NOMO-1 treated with dmso at 0.1 percent for 144 hours (cell line): ENCODE data around the gene ZNF148.

Experiments
- DNase-seq: peaks from one replicate; lab custom pipeline; 2025; ENCODE audit not compliant: unreplicated experiment; lab: John Stamatoyannopoulos, UW

ZNF148 gene

GRCh38 chr3:125192190-125193035 lies 182.7 kb downstream of the ZNF148 start:
- DNase-seq = no peak

DNA sequence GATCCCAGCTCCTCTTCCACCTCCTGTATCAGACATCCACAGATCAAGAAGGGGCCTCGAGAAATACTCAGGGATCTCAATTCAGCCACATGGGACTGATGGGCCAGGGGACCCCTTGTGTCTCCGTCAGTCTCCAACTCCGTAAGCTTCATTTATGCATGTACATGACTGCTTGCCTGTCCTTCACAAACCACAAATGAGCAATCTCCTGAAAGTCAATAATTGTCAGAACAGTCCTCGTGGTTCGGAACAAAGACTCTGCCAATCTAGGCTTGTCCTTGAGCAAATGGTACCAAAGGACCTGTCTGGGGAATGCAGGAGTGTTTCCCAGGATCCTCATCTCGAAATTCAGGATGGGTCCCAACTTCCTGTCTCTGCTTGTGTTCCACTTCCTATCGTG lies 183.4 kb downstream of the ZNF148 start:
- DNase-seq = no peak

- DNase-seq = no peak
Observed at GRCh38 chr3:125191256-125191655, 183.9 kb downstream of the ZNF148 start.

DNA sequence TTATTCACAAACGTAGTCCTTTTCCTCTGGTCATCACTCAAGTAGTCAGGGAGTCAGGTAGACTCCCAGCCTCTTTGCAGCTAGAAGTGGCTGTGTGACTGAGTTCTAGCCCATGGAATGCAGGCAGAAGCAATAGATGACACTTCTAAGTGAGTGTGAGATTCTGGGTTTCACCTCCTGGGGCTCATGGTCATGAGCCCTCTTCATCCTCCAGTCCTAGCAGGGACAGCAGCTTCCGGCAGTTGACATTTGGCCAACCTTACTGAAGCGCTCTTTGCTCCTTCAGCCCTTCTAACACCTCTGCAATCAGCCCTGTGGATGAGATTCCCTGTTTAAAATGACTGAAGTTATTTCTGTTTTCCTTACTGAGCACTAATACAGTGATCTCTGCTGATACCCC lies 184.3 kb downstream of the ZNF148 start:
- no peak for DNase-seq

DNA sequence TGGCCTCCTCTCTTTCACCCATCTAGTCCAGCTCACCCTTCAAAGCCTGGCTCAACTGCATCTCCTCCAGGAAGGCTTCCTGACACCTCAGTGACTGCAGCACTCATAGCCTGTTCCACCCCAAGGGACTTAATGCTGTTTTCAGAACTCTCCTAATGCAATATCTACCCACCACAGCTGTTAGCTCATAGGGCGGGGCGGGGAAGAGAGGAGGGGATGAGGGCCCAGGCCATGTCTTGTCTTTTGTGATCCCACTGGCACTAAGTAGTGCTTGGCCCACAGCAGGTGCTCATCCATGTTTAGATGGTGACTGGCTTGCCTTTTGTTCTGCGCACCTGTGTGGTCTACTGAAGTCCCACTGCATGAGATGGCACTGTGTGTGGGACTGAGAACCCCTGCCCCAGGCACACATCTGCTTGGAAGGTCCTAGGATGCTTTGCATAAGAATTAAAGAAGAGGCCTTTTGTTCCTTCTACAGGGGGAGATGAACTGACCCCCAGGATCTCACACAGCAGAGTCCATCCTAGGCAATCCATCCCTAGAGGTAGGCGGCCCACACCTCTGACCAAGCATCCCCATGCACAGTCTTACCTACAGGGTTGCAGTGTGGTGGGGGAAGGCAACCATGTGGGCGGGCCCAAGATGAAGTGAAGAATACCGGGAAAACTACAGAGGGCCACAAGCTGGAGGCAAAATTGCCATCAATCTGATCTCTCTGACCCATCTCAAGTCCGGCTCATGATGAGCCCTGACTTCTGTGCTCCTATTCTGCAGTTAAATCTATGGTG lies 185.6 kb downstream of the ZNF148 start:
- DNase-seq = no peak

GRCh38 chr3:125188955-125189354 lies 186.2 kb downstream of the ZNF148 start:
- DNase-seq = no peak

GRCh38 chr3:125187599-125187910 lies 187.6 kb downstream of the ZNF148 start:
- DNase-seq = no peak

DNA sequence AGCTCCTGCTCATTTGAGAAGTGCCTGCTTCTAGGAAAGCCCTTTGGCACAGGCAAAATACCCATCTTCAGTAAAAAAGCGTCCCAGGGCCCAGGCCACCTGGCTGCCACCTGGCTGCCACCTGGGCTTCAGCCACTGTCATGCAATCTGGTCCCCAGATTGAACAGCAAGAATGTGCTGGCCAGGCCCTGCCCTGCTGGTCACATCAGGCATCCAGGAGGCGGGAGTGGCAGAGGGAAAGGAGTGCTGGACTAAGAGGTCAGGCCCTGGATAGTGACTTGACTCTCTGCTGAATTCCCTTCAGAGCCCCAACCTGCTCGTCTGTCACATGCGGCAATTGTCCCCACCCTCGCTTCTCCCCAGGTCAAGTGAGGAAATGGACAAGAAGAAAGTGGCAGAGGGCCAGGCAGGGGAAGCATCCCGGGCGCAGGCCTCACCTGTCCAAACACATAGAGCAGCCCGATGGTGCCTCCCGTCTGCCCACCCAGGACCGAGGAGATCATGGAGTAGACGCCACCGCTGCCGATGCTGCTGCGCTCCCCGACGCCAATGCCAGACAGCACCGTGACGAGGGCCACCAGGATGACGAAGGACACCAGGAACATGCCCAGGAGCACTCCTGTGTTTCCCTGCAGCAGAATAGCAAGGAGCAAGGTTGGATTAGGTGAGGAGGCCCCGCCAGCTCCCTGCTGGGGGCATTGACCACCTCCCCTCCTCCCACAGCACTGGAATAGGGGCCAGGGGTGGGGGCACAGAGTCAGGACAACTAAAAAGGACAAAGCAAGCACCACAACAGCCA lies 188.1 kb downstream of the ZNF148 start:
- no peak for DNase-seq

DNA sequence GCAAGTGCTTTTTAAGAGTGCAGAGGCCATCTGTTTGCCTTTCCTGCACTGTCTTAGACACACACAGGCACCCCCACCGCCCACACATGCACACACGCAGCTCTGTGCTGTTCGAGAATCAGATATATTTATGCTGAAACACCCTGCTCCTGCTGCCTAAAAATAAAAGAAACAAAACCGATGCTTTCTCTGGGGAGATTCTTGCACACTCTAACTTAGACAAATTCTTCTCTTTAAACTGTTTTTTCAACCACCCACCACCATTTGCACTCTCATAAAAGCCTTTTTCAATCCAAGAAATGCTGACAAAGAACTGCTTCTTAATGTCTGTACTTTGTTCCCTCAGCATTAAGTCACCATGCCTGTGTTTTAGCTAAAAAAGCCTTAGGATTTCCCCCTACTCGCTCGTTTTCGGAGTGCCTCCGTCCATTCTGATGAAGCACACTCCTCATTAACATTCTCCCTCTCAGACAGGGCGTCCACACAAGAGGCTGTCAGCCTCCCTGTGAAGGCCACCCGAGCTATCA lies 188.8 kb downstream of the ZNF148 start:
- no peak for DNase-seq

DNA sequence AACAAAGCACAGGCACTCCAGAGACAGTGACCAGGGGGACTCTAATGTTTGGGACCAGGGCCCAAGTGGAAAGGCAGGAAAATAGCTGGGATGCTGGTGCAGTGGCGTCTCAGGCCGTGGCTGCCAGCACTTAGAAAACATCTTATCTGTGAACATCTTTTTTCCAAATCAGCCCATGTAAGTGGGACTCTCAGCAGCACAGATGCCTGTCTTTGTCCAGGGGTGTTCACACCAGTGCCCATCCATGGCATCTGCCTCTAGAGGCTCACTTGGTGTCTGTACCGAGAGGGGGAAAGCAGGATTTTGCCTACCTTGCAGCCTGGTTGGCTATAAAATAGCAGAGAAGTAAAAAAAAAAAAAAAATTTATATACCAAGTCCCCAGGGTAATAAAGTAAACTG lies 189.3 kb downstream of the ZNF148 start:
- no peak for DNase-seq

- no peak for DNase-seq
Observed at GRCh38 chr3:125179884-125180240, 195.3 kb downstream of the ZNF148 start.

DNA sequence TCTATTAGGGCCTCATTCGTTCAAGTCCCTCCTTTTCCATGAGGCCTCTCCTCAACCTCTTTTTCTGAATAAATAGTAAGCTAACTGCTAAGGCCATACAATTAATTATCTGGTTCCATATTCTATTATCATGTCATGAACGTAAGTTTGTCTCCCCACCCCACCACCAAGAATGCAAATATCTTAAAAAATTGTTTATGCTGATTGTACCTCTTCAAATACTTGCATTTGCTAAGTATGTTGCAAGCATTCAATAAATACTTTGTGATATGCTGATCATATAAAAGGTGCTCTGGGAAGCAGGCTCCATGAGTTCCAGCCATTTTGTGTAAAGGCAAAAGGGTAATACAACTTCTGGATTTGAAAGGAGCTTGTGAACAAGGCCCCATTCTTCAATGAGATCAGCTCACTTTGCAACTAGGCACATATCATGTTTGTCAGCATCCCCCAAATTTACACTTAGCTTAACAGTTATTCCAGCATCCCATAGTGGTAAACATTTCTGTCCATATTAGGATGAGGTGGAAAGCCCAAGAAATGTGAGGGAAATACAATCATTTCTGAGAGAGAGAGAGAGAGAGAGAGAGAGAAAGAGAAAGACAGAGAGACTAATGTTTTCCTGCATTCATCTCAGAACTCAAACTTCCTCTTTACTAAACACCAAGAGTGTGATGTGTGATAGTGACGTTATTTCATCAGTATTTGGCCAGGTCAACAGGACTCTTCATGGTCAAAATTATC lies 195.8 kb downstream of the ZNF148 start:
- no peak for DNase-seq

GRCh38 chr3:125177746-125178145 lies 197.4 kb downstream of the ZNF148 start:
- DNase-seq = no peak
